K562 (cell line): ENCODE results near the gene CCDC127. TPM values are rescaled to one million over a fixed set of nuclear protein-coding genes. Genes with fewer than 3 reads are reported as not detected.

Source experiments
- ATAC-seq: fragments of 200-7000 bp; cut with Tn5 transposase; 3 replicates; pipeline ENCODE4 v1.9.1; 2020; ENCODE audit warnings: moderate library complexity
- BruUV-seq: library from RNA; stranded (reverse); fragments of 400-500 nt; replicated peaks from 2 replicates; lab custom pipeline; 2021; lab: Mats Ljungman, UMichigan
- CTCF ChIA-PET: fragments of 300-600 bp; formaldehyde crosslinking; extraction: SDS; loops from one replicate; lab custom pipeline; 2021; ENCODE audit warnings: low intra/inter-chr PET ratio; lab: Yijun Ruan, JAX
- POLR2A ChIA-PET: fragments of 300-600, 350-650 bp; sonication (Branson Sonifier 250); formaldehyde crosslinking; extraction: SDS; loops from one replicate; lab custom pipeline; 2021; ENCODE audit warnings: antibody characterized with exemption, inconsistent platforms; lab: Yijun Ruan, JAX
- DNase-seq, 4 experiments: peaks; one replicate each; pipeline versions ENCODE4 v3.0.0 to v3.0.0-alpha.2; 2011 to 2018; ENCODE audit warnings: low spot score in 3 of 4, mixed read lengths in 3 of 4; ENCODE audit errors: extremely low read depth in 1 of 4
- FAIRE-seq: peaks from 2 replicates; lab custom pipeline; 2011; peaks lifted over from hg19 to GRCh38; lab: Jason Lieb, UNC
- H2AFZ ChIP-seq: 2 replicates; pipeline ENCODE4 v1.6.0; 2011; ENCODE audit warnings: low read depth, low read length, control low read depth, inconsistent platforms
- H3K27ac ChIP-seq: fragments of 200-600 bp; 3 replicates; pipeline ENCODE4 v1.8.0; 2011; ENCODE audit warnings: low read depth, mild to moderate bottlenecking, control low read depth, inconsistent platforms, low read length, moderate library complexity, mixed read lengths; ENCODE audit errors: extremely low read depth
- H3K27me3 ChIP-seq, 2 experiments: fragments of 300-600 bp in 1 of 2; 2 replicates in 1 of 2; 3 replicates in 1 of 2; pipeline versions ENCODE4 v1.6.0 to v1.8.0; 2011; ENCODE audit warnings: inconsistent platforms in 2 of 2, low read length in 2 of 2, mild to moderate bottlenecking in 1 of 2, mixed read lengths in 1 of 2, moderate library complexity in 1 of 2; ENCODE audit not compliant: control insufficient read depth in 2 of 2, insufficient read depth in 2 of 2
- H3K36me3 ChIP-seq: fragments of 300-600 bp; 3 replicates; pipeline ENCODE4 v1.8.0; 2011; ENCODE audit warnings: mild to moderate bottlenecking, low read length, inconsistent platforms; ENCODE audit not compliant: control insufficient read depth, insufficient read depth
- H3K4me1 ChIP-seq, 2 experiments: fragments of 200-600 bp in 1 of 2; replicated peaks in 1 of 2; 2 replicates in 1 of 2; 3 replicates in 1 of 2; pipeline versions ENCODE4 v1.5.1 to v1.8.0; 2011; ENCODE audit warnings: inconsistent platforms in 2 of 2, low read length in 2 of 2, mild to moderate bottlenecking in 1 of 2, mixed read lengths in 1 of 2, moderate library complexity in 1 of 2; ENCODE audit not compliant: control insufficient read depth in 2 of 2, insufficient read depth in 2 of 2
- H3K4me2 ChIP-seq: 2 replicates; pipeline ENCODE4 v1.6.1; 2011; ENCODE audit warnings: low read length, control low read depth, inconsistent platforms, mixed read lengths; ENCODE audit not compliant: insufficient read depth
- H3K4me3 ChIP-seq: fragments of 200-600 bp; sonication (generic), shearing (Covaris generic); 2 replicates; pipeline ENCODE4 v1.5.1; 2016; ENCODE audit warnings: control low read depth, inconsistent platforms
- H3K79me2 ChIP-seq: fragments of 200-600 bp; 3 replicates; pipeline ENCODE4 v1.8.0; 2011; ENCODE audit warnings: low read length, inconsistent platforms; ENCODE audit not compliant: control insufficient read depth, insufficient read depth
- H3K9ac ChIP-seq, 2 experiments: 2 replicates each; pipeline versions ENCODE4 v1.6.0 to v1.6.1; 2011; ENCODE audit warnings: low read depth in 2 of 2, low read length in 2 of 2, control low read depth in 1 of 2, inconsistent platforms in 1 of 2, mild to moderate bottlenecking in 1 of 2, mixed read lengths in 1 of 2; ENCODE audit not compliant: insufficient read depth in 1 of 2
- H3K9me1 ChIP-seq: one replicate; pipeline ENCODE4 v1.6.0; 2011; ENCODE audit warnings: inconsistent platforms, mild to moderate bottlenecking, low read length, moderate library complexity; ENCODE audit not compliant: control insufficient read depth, insufficient read depth
- H3K9me3 ChIP-seq: replicated peaks from 2 replicates; pipeline ENCODE4 v1.5.1; 2011; ENCODE audit warnings: low read depth, low read length, inconsistent platforms; ENCODE audit not compliant: control insufficient read depth, insufficient read depth
- H4K20me1 ChIP-seq: replicated peaks from 2 replicates; pipeline ENCODE4 v1.6.1; 2011; ENCODE audit warnings: low read length, inconsistent platforms, mixed read lengths; ENCODE audit not compliant: control insufficient read depth, insufficient read depth
- HDAC2 ChIP-seq: fragments of 450-650 bp; IDR thresholded peaks from 2 replicates; pipeline ENCODE4 v1.6.1; 2016; ENCODE audit warnings: mild to moderate bottlenecking
- NR4A1 ChIP-seq, 2 experiments: fragments of 250-450 bp in 1 of 2; fragments of 450-650 bp in 1 of 2; sonication (Bioruptor Pico) in 1 of 2; IDR thresholded peaks; 2 replicates each; pipeline versions ENCODE4 v1.4.0 to v1.6.1; 2016 to 2020; ENCODE audit warnings: mild to moderate bottlenecking in 2 of 2, missing compliant biosample characterization in 1 of 2, missing genetic modification characterization in 1 of 2, moderate library complexity in 1 of 2
- XRCC3 ChIP-seq: fragments of 450-650 bp; IDR thresholded peaks from 2 replicates; pipeline ENCODE4 v1.6.1; 2017; ENCODE audit warnings: mild to moderate bottlenecking, moderate library complexity
- ZMIZ1 ChIP-seq, 2 experiments: fragments of 150-350 bp in 1 of 2; IDR thresholded peaks; 2 replicates each; pipeline ENCODE4 v1.6.1; 2012 to 2016; ENCODE audit warnings: low read depth in 2 of 2, low read length in 2 of 2, mild to moderate bottlenecking in 1 of 2, moderate library complexity in 1 of 2
- ZNF184 ChIP-seq: sonication (generic); formaldehyde crosslinking; IDR thresholded peaks from 2 replicates; pipeline ENCODE4 v1.5.0; 2020; ENCODE audit warnings: missing genetic modification reagents
- ZNF212 ChIP-seq: fragments of 450-650 bp; formaldehyde crosslinking; IDR thresholded peaks from 2 replicates; pipeline ENCODE4 v1.4.0; 2020; ENCODE audit warnings: mild to moderate bottlenecking
- WGBS: fragments of 100-300 bp; shearing (Covaris generic); methylation state at CpG from one replicate; pipeline ENCODE4 v1.1.6; 2016; ENCODE audit warnings: low coverage, mixed read lengths; ENCODE audit not compliant: insufficient coverage; ENCODE audit errors: missing lambda C conversion rate; 5-methylcytosine and 5-hydroxymethylcytosine counted together
- in situ Hi-C: fragments of 300-500 bp; cut with MboI; formaldehyde crosslinking; loops from 4 replicates; pipeline ENCODE4 v1.15.0; 2018; ENCODE audit warnings: inconsistent platforms, mixed read lengths
- intact Hi-C: fragments of 100-400 bp; cut with micrococcal nuclease; formaldehyde crosslinking; loops from 2 replicates; pipeline ENCODE4 v1.14.2; 2022
- polyA plus RNA-seq, 8 experiments: library from polyadenylated mRNA; depleted of rRNA in 4 of 8; stranded (reverse) in 5 of 8; unstranded in 3 of 8; fragments of >200 nt; fragmentation: Nextera tagmentation in 2 of 8; fragmentation: Illumina TruSeq in 1 of 8; extraction: Ambion mirVana in 2 of 8; extraction: Trizol in 1 of 8; gene quantifications; 2 replicates each; pipeline versions ENCODE4 v1.2.1 to v1.2.3, GENCODE V29; 2011 to 2014; ENCODE audit warnings: inconsistent platforms in 1 of 8, missing spikeins in 1 of 8
- total RNA-seq, 7 experiments: library from RNA; depleted of rRNA in 6 of 7; stranded (reverse); fragments of >200 nt in 6 of 7; fragmentation: Illumina TruSeq in 2 of 7; extraction: Trizol in 2 of 7; gene quantifications; 2 replicates each; pipeline versions ENCODE4 v1.2.1 to v1.2.3, GENCODE V29; 2011 to 2021; ENCODE audit warnings: low replicate concordance in 1 of 7
- TF ChIP-seq, protein P1 (sequence below): fragments of 250-450 bp; sonication (Bioruptor Pico); IDR thresholded peaks from 2 replicates; pipeline ENCODE4 v1.5.0; 2022; ENCODE audit warnings: mild to moderate bottlenecking
- TF ChIP-seq, protein P2 (sequence below): fragments of 450-650 bp; IDR thresholded peaks from 2 replicates; pipeline ENCODE4 v1.6.1; 2016; ENCODE audit warnings: antibody characterized with exemption

Gene CCDC127
- total and polyA plus RNA-seq, 9 of the 15 experiments (the other 6 are each of a cell fraction or from before 2014, with no cell fraction given): 2.7 to 4.5 (median 4.1) TPM

DNA sequence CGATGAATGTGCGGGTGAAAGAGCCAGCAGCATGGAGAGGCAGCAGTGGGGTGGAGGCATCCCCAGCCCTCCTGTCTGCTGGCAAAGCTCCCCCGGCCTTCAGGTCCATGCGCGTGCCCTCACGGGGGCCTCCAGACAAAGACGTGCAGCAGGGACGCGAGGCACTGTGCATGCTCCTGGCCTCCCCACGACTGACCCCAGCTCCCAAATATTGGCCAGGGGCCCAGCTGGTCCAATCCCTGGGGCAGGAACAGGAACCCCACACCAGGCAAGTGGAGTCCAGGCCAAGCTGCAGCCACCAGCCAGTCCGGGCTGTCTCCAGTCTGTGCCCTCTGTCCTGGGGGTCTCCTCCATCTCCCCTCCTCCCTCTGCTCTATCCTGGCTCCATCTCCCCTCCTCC, 60.2 kb downstream of the CCDC127 start:
- DNase-seq (no peak), FAIRE-seq (no peak), ATAC-seq (no peak)
- ChIA-PET POLR2A (interaction anchor here (0.7 to 0.9 kb wide), 3 partner anchors 31 to 123 kb away, joined by 3 read pairs; no protein-coding TSS in a partner anchor), CTCF (no interaction called here)
- Histone ChIP-seq H3K4me3 (no peak overlapping the region), H2AFZ (no peak overlapping the region), H3K27me3 (peaks cover 54 to 95% of the 10 kb centered on the region in 2 experiments), H3K27ac (no peak overlapping the region), H3K4me2 (no peak overlapping the region), H3K9me1 (no peaks in the 10 kb centered on the region), H3K9me3 (no peaks in the 10 kb centered on the region), H3K36me3 (no peaks in the 10 kb centered on the region), H3K4me1 (peaks cover 0 to 7% of the 10 kb centered on the region in 2 experiments; a peak in 1 of 5 replicates), H3K79me2 (no peaks in the 10 kb centered on the region), H4K20me1 (peaks cover 7% of the 10 kb centered on the region; the same call in 1 of the 2 replicates), H3K9ac (no peak overlapping the region)
- intact Hi-C loops (no loop called here), in situ Hi-C loops (no loop called here)
- no TSS peak for BruUV-seq
- TF ChIP-seq NR4A1 (CRISPR knock-in tag; IDR thresholded peaks at IDR 0.05) (no peak), NR4A1 (tag; IDR thresholded peaks at IDR 0.05) (no peak), ZNF212 (CRISPR knock-in tag) (no peak), ZNF184 (no peak), HDAC2 (no peak), ZMIZ1 (IDR thresholded peaks at IDR 0.05; ENCODE audit: low read depth in 2 of 2, low read length in 2 of 2) (no peak), XRCC3 (no peak)
- TF ChIP-seq, protein P1, sequence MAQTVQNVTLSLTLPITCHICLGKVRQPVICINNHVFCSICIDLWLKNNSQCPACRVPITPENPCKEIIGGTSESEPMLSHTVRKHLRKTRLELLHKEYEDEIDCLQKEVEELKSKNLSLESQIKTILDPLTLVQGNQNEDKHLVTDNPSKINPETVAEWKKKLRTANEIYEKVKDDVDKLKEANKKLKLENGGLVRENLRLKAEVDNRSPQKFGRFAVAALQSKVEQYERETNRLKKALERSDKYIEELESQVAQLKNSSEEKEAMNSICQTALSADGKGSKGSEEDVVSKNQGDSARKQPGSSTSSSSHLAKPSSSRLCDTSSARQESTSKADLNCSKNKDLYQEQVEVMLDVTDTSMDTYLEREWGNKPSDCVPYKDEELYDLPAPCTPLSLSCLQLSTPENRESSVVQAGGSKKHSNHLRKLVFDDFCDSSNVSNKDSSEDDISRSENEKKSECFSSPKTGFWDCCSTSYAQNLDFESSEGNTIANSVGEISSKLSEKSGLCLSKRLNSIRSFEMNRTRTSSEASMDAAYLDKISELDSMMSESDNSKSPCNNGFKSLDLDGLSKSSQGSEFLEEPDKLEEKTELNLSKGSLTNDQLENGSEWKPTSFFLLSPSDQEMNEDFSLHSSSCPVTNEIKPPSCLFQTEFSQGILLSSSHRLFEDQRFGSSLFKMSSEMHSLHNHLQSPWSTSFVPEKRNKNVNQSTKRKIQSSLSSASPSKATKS: no peak
- TF ChIP-seq, protein P2, sequence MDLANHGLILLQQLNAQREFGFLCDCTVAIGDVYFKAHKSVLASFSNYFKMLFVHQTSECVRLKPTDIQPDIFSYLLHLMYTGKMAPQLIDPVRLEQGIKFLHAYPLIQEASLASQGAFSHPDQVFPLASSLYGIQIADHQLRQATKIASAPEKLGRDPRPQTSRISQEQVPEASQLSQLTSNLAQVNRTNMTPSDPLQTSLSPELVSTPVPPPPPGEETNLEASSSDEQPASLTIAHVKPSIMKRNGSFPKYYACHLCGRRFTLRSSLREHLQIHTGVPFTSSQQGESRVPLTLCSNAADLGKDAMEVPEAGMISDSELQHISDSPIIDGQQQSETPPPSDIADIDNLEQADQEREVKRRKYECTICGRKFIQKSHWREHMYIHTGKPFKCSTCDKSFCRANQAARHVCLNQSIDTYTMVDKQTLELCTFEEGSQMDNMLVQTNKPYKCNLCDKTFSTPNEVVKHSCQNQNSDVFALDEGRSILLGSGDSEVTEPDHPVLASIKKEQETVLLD: no peak
- WGBS: 17% methylated on average over 11 of the region's 11 CpGs
